IMR-90 (cell line): ENCODE results near the gene ARHGAP18. TPM values are rescaled to one million over a fixed set of nuclear protein-coding genes. Genes with fewer than 3 reads are reported as not detected.
A peak's percentile ranks its signal among the peaks of the same experiment; 100 is the strongest.

Experiments used
- ATAC-seq: fragments of 200-7000 bp; cut with Tn5 transposase; 2 replicates; pipeline ENCODE4 v1.9.1; 2020; ENCODE audit warnings: low read depth, mild to moderate bottlenecking, moderate library complexity
- BruUV-seq: library from RNA; stranded (reverse); fragments of 400-500 nt; replicated peaks from 2 replicates; lab custom pipeline; 2021; lab: Mats Ljungman, UMichigan
- CTCF ChIA-PET: fragments of 300-600 bp; formaldehyde crosslinking; extraction: SDS; loops from one replicate; lab custom pipeline; 2021; ENCODE audit warnings: antibody characterized with exemption; lab: Yijun Ruan, JAX
- POLR2A ChIA-PET: fragments of 300-600 bp; sonication (Branson Sonifier 250); formaldehyde crosslinking; loops from one replicate; lab custom pipeline; 2022; ENCODE audit warnings: antibody characterized with exemption; ENCODE audit not compliant: unreplicated experiment; lab: Charles Lee
- DNase-seq: peaks from one replicate; pipeline ENCODE4 v3.0.0; 2013
- H2AFZ ChIP-seq: replicated peaks from 2 replicates; pipeline ENCODE3; 2013; ENCODE audit warnings: low read length, mild to moderate bottlenecking; ENCODE audit not compliant: poor library complexity
- H2AK5ac ChIP-seq: 2 replicates; pipeline ENCODE4 v1.6.1; 2013; ENCODE audit warnings: low read depth, low read length, inconsistent platforms
- H2AK9ac ChIP-seq: replicated peaks from 2 replicates; pipeline ENCODE3; 2013; ENCODE audit warnings: mild to moderate bottlenecking, low read depth, low read length, moderate library complexity; ENCODE audit not compliant: poor library complexity
- H2BK120ac ChIP-seq: 2 replicates; pipeline ENCODE4 v1.6.1; 2013; ENCODE audit warnings: low read depth, low read length, inconsistent platforms
- H2BK15ac ChIP-seq: 3 replicates; pipeline ENCODE4 v1.6.1; 2013; ENCODE audit warnings: low read depth, low read length, inconsistent platforms
- H2BK20ac ChIP-seq: 2 replicates; pipeline ENCODE4 v1.6.1; 2013; ENCODE audit warnings: low read depth, mild to moderate bottlenecking, inconsistent platforms, low read length, moderate library complexity
- H2BK5ac ChIP-seq: 2 replicates; pipeline ENCODE4 v1.6.1; 2013; ENCODE audit warnings: mild to moderate bottlenecking, low read depth, low read length, inconsistent platforms; ENCODE audit not compliant: poor library complexity, severe bottlenecking
- H3K14ac ChIP-seq: replicated peaks from 2 replicates; pipeline ENCODE4 v1.6.1; 2013; ENCODE audit warnings: low read depth, low read length, inconsistent platforms
- H3K18ac ChIP-seq: 2 replicates; pipeline ENCODE4 v1.6.1; 2013; ENCODE audit warnings: low read depth, low read length, control low read depth
- H3K23ac ChIP-seq: 2 replicates; pipeline ENCODE4 v1.6.1; 2013; ENCODE audit warnings: low read depth, low read length, inconsistent platforms
- H3K27ac ChIP-seq: 2 replicates; pipeline ENCODE4 v1.5.1; 2013; ENCODE audit warnings: mild to moderate bottlenecking, control low read depth, low read length; ENCODE audit not compliant: insufficient read depth
- H3K27me3 ChIP-seq: 2 replicates; pipeline ENCODE4 v1.6.1; 2013; ENCODE audit warnings: low read length; ENCODE audit not compliant: control insufficient read depth, insufficient read depth
- H3K36me3 ChIP-seq: 2 replicates; pipeline ENCODE4 v1.6.1; 2013; ENCODE audit warnings: low read length, mixed read lengths; ENCODE audit not compliant: control insufficient read depth, insufficient read depth
- H3K4ac ChIP-seq: 2 replicates; pipeline ENCODE4 v1.6.1; 2013; ENCODE audit warnings: low read depth, low read length, inconsistent platforms
- H3K4me1 ChIP-seq: 2 replicates; pipeline ENCODE4 v1.6.1; 2013; ENCODE audit warnings: low read length, mixed read lengths; ENCODE audit not compliant: control insufficient read depth, insufficient read depth
- H3K4me2 ChIP-seq: 2 replicates; pipeline ENCODE4 v1.6.1; 2013; ENCODE audit warnings: low read depth, mild to moderate bottlenecking, control low read depth, low read length, moderate library complexity
- H3K4me3 ChIP-seq: 2 replicates; pipeline ENCODE4 v1.5.1; 2013; ENCODE audit warnings: low read depth, mild to moderate bottlenecking, control low read depth, low read length, moderate library complexity; ENCODE audit not compliant: insufficient read depth
- H3K56ac ChIP-seq: 2 replicates; pipeline ENCODE4 v1.6.1; 2013; ENCODE audit warnings: low read length, inconsistent platforms; ENCODE audit not compliant: insufficient read depth; ENCODE audit errors: extremely low read depth
- H3K79me1 ChIP-seq, 2 experiments: 2 replicates each; pipeline ENCODE4 v1.6.1; 2013; ENCODE audit warnings: low read length in 2 of 2, inconsistent platforms in 1 of 2, low read depth in 1 of 2
- H3K9ac ChIP-seq: 2 replicates; pipeline ENCODE4 v1.6.1; 2013; ENCODE audit warnings: low read depth, low read length, control low read depth
- H3K9me1 ChIP-seq: 2 replicates; pipeline ENCODE4 v1.6.1; 2013; ENCODE audit warnings: low read length, inconsistent platforms; ENCODE audit not compliant: insufficient read depth
- H3K9me3 ChIP-seq: 2 replicates; pipeline ENCODE4 v1.6.1; 2013; ENCODE audit warnings: low read length; ENCODE audit not compliant: control insufficient read depth, insufficient read depth
- H4K20me1 ChIP-seq: 2 replicates; pipeline ENCODE4 v1.6.1; 2013; ENCODE audit warnings: low read length, inconsistent platforms; ENCODE audit not compliant: insufficient read depth
- H4K5ac ChIP-seq: 2 replicates; pipeline ENCODE4 v1.6.1; 2013; ENCODE audit warnings: mild to moderate bottlenecking, low read depth, low read length, control low read depth
- H4K8ac ChIP-seq, 2 experiments: 2 replicates each; pipeline ENCODE4 v1.6.1; 2013; ENCODE audit warnings: low read depth in 2 of 2, low read length in 2 of 2, control low read depth in 1 of 2, inconsistent platforms in 1 of 2
- H4K91ac ChIP-seq: 2 replicates; pipeline ENCODE4 v1.6.1; 2013; ENCODE audit warnings: low read depth, low read length, inconsistent platforms; ENCODE audit not compliant: insufficient read depth
- BHLHE40 ChIP-seq: fragments of 150-350 bp; IDR thresholded peaks from 2 replicates; pipeline ENCODE4 v1.6.1; 2016; ENCODE audit warnings: mild to moderate bottlenecking, low read depth, low read length
- CEBPB ChIP-seq: IDR thresholded peaks from 2 replicates; pipeline ENCODE4 v1.6.1; 2012; ENCODE audit warnings: low read depth, low read length, improper control_type of control experiment
- CHD1 ChIP-seq: IDR thresholded peaks from 2 replicates; pipeline ENCODE4 v1.6.1; 2012; ENCODE audit warnings: low read depth, low read length, improper control_type of control experiment
- FOS ChIP-seq: fragments of 150-350 bp; IDR thresholded peaks from 2 replicates; pipeline ENCODE4 v1.6.1; 2016; ENCODE audit warnings: low read depth, low read length
- MAZ ChIP-seq: IDR thresholded peaks from 2 replicates; pipeline ENCODE4 v1.6.1; 2012; ENCODE audit warnings: low read depth, mild to moderate bottlenecking, low read length, improper control_type of control experiment, moderate library complexity, borderline replicate concordance
- MXI1 ChIP-seq: IDR thresholded peaks from 2 replicates; pipeline ENCODE4 v1.6.1; 2012; ENCODE audit warnings: low read depth, mild to moderate bottlenecking, low read length, moderate library complexity, borderline replicate concordance
- NFE2L2 ChIP-seq: fragments of 150-350 bp; IDR thresholded peaks from 2 replicates; pipeline ENCODE4 v1.6.1; 2016; ENCODE audit warnings: low read depth, mild to moderate bottlenecking, low read length
- POLR2A ChIP-seq: IDR thresholded peaks from 2 replicates; pipeline ENCODE4 v1.6.1; 2012; ENCODE audit warnings: mild to moderate bottlenecking, low read depth, low read length
- RAD21 ChIP-seq: IDR thresholded peaks from 2 replicates; pipeline ENCODE4 v1.6.1; 2012; ENCODE audit warnings: low read length, improper control_type of control experiment
- RCOR1 ChIP-seq: IDR thresholded peaks from 2 replicates; pipeline ENCODE4 v1.6.1; 2012; ENCODE audit warnings: mild to moderate bottlenecking, low read length, improper control_type of control experiment; ENCODE audit not compliant: insufficient replicate concordance
- RFX5 ChIP-seq: IDR thresholded peaks from 2 replicates; pipeline ENCODE4 v1.8.0; 2012; ENCODE audit warnings: low read depth, mild to moderate bottlenecking, low read length, moderate library complexity
- SMC3 ChIP-seq: fragments of 150-350 bp; IDR thresholded peaks from 2 replicates; pipeline ENCODE4 v1.6.1; 2016; ENCODE audit warnings: low read depth, mild to moderate bottlenecking, antibody characterized with exemption, low read length, moderate library complexity
- USF2 ChIP-seq: fragments of 150-350 bp; IDR thresholded peaks from 2 replicates; pipeline ENCODE4 v1.6.1; 2017; ENCODE audit warnings: mild to moderate bottlenecking, antibody characterized with exemption, low read length, low read depth
- WGBS, 2 experiments: methylation state at CpG; one replicate each; pipeline versions ENCODE4 v1.1.5 to v1.1.7; 2013; ENCODE audit warnings: missing lambda C conversion rate in 2 of 2; ENCODE audit not compliant: insufficient read length in 1 of 2; ENCODE audit errors: extremely low coverage in 2 of 2; 5-methylcytosine and 5-hydroxymethylcytosine counted together
- dilution Hi-C: fragments of 300-500 bp; cut with HindIII; formaldehyde crosslinking; loops from one replicate; pipeline ENCODE4 v1.14.3; 2018; ENCODE audit warnings: low sequenced_read_pairs; ENCODE audit not compliant: unreplicated experiment
- in situ Hi-C: fragments of 300-500 bp; cut with MboI; formaldehyde crosslinking; loops from 3 replicates; pipeline ENCODE4 v1.14.3; 2019; ENCODE audit warnings: low sequenced_read_pairs, inconsistent platforms, mixed read lengths
- intact Hi-C: fragments of 100-400 bp; cut with micrococcal nuclease; formaldehyde crosslinking; loops from 2 replicates; pipeline ENCODE4 v1.10.0; 2022
- polyA plus RNA-seq, 3 experiments: library from polyadenylated mRNA; depleted of rRNA; stranded (reverse); fragments of >200 nt; gene quantifications; 2 replicates each; pipeline ENCODE4 v1.2.3, GENCODE V29; 2012; ENCODE audit warnings: low replicate concordance in 1 of 3
- total RNA-seq: library from RNA; depleted of rRNA; stranded (reverse); fragments of >200 nt; gene quantifications from 2 replicates; pipeline ENCODE4 v1.2.3, GENCODE V29; 2012
- TF ChIP-seq, protein P1 (sequence below): conservative IDR thresholded peaks from 2 replicates; pipeline ENCODE4 v1.5.1; 2012; ENCODE audit warnings: mild to moderate bottlenecking, low read depth, low read length, improper control_type of control experiment
- TF ChIP-seq, protein P2 (sequence below): fragments of 150-350 bp; IDR thresholded peaks from 2 replicates; pipeline ENCODE4 v1.6.1; 2016; ENCODE audit warnings: low read depth, mild to moderate bottlenecking, low read length, moderate library complexity, borderline replicate concordance

ARHGAP18 gene
- total and polyA plus RNA-seq, 2 of the 4 experiments (the other 2 are of a cell fraction) = 6.2 to 17.0 TPM

- no peak overlapping the region for H3K4me3 ChIP-seq
- peak overlapping the region; percentile 16 for H2BK5ac ChIP-seq
- peaks cover 5% of the 10 kb centered on the region for H3K9me1 ChIP-seq
- peak overlapping the region; percentile 96 for H3K18ac ChIP-seq
- no peak overlapping the region for H3K9ac ChIP-seq
- in situ Hi-C loops = no loop called here
- dilution Hi-C loops = no loop called here
- peaks cover 19% of the 10 kb centered on the region for H3K4me1 ChIP-seq
- peak overlapping the region; percentile 91 for H4K5ac ChIP-seq
- H2BK15ac ChIP-seq = peak overlapping the region; percentile 93; the same call in 2 of the 3 replicates
- no CpG with 5 or more reads among the region's 4 CpGs for WGBS, 2 experiments
- H3K36me3 ChIP-seq = no peaks in the 10 kb centered on the region
- no peak overlapping the region for H3K4me2 ChIP-seq
- H3K27me3 ChIP-seq = no peaks in the 10 kb centered on the region
- POLR2A ChIA-PET = no interaction called here
- H4K20me1 ChIP-seq = no peaks in the 10 kb centered on the region
- H2AK5ac ChIP-seq = peak overlapping the region; percentile 41; the same call in 1 of the 2 replicates
- H3K14ac ChIP-seq = peak overlapping the region; percentile 53
- peak overlapping the region; percentile 91 for H2BK120ac ChIP-seq
- CTCF ChIA-PET = interaction anchor here (1.1 kb wide), 1 partner anchor 83 kb away, joined by 3 read pairs; no protein-coding TSS in a partner anchor
- H4K8ac ChIP-seq = peak overlapping the region in 1 of 2 experiments; percentile 69; a peak in 2 of 4 replicates
- peak overlapping the region; percentile 39; the same call in 1 of the 2 replicates for H3K23ac ChIP-seq
- TF ChIP-seq SMC3 (no peak), RAD21 (no peak), FOS (no peak), MXI1 (no peak), RCOR1 (no peak), RFX5 (no peak), CEBPB (no peak), MAZ (no peak), BHLHE40 (no peak), USF2 (no peak), CHD1 (no peak), POLR2A (no peak), NFE2L2 (no peak)
- TF ChIP-seq, protein P1, sequence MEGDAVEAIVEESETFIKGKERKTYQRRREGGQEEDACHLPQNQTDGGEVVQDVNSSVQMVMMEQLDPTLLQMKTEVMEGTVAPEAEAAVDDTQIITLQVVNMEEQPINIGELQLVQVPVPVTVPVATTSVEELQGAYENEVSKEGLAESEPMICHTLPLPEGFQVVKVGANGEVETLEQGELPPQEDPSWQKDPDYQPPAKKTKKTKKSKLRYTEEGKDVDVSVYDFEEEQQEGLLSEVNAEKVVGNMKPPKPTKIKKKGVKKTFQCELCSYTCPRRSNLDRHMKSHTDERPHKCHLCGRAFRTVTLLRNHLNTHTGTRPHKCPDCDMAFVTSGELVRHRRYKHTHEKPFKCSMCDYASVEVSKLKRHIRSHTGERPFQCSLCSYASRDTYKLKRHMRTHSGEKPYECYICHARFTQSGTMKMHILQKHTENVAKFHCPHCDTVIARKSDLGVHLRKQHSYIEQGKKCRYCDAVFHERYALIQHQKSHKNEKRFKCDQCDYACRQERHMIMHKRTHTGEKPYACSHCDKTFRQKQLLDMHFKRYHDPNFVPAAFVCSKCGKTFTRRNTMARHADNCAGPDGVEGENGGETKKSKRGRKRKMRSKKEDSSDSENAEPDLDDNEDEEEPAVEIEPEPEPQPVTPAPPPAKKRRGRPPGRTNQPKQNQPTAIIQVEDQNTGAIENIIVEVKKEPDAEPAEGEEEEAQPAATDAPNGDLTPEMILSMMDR = no peak
- TF ChIP-seq, protein P2, sequence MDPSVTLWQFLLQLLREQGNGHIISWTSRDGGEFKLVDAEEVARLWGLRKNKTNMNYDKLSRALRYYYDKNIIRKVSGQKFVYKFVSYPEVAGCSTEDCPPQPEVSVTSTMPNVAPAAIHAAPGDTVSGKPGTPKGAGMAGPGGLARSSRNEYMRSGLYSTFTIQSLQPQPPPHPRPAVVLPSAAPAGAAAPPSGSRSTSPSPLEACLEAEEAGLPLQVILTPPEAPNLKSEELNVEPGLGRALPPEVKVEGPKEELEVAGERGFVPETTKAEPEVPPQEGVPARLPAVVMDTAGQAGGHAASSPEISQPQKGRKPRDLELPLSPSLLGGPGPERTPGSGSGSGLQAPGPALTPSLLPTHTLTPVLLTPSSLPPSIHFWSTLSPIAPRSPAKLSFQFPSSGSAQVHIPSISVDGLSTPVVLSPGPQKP = no peak
- H3K9me3 ChIP-seq = no peaks in the 10 kb centered on the region
- BruUV-seq = no TSS peak
- peak overlapping the region; percentile 57 for H3K4ac ChIP-seq
- DNase-seq (no peak), ATAC-seq (no peak)
- intact Hi-C loops = no loop called here
- peaks cover 37 to 63% of the 10 kb centered on the region in 2 experiments for H3K79me1 ChIP-seq
- peak overlapping the region; percentile 42 for H4K91ac ChIP-seq
- H2AFZ ChIP-seq = no peak overlapping the region
- H3K56ac ChIP-seq = peak overlapping the region; percentile 50; the same call in 1 of the 2 replicates
- H2AK9ac ChIP-seq = no peak overlapping the region
- peak overlapping the region; percentile 52; the same call in 1 of the 2 replicates for H3K27ac ChIP-seq
- H2BK20ac ChIP-seq = peak overlapping the region; percentile 68
These were observed 29.3 kb downstream of the ARHGAP18 start for GRCh38 chr6:129680633-129681032.
